HCEC 1CT (cell line): ENCODE data around the gene FGF7.
"Not testable (repeated sequence)": the region's sequence is repeated elsewhere in the genome, so short reads cannot be mapped to it uniquely, and the experiment has no call there.

Source experiments
- DNase-seq: peaks from one replicate; pipeline ENCODE4 v3.0.0-alpha.2; 2017

FGF7 gene, protein sequence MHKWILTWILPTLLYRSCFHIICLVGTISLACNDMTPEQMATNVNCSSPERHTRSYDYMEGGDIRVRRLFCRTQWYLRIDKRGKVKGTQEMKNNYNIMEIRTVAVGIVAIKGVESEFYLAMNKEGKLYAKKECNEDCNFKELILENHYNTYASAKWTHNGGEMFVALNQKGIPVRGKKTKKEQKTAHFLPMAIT

DNA sequence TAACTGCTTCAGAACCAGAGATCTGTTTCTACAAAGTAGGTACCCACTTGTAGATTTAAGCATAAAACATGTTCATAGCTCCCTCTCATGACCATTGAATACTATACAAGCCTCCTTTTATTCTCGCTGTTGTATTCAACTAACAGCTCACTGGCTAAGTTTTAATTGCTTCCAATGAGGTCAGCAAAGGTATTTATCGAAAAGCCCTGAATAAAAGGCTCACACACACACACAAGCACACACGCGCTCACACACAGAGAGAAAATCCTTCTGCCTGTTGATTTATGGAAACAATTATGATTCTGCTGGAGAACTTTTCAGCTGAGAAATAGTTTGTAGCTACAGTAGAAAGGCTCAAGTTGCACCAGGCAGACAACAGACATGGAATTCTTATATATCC is at the start of gene FGF7:
Gene FGF7 (plus strand): TSS at position 222 of the 400 bp plus-strand sequence. CDS start 1,056 bp downstream, outside the sequence.
- peak; percentile 81 for DNase-seq

DNA sequence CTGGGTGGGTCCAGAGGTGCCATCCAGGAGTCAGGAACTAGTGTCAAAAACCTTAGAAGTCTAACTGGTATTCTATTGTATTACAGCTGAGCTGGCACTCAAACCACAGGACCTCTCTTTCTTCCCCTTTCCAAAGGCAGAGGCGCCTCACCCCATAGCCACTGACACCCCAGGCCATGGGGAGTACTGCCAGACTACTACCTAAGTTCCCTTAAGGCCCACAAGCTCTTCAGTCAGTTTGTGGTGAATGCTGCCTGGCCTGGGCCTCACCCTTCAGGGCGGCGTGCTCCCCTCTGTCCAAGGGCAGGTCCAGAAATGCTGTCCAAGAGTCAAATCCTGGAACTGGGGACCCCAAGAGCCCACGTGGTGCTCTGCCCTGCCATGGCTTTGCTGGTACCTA is 43.0 kb upstream of the FGF7 start:
- DNase-seq = no peak

DNA sequence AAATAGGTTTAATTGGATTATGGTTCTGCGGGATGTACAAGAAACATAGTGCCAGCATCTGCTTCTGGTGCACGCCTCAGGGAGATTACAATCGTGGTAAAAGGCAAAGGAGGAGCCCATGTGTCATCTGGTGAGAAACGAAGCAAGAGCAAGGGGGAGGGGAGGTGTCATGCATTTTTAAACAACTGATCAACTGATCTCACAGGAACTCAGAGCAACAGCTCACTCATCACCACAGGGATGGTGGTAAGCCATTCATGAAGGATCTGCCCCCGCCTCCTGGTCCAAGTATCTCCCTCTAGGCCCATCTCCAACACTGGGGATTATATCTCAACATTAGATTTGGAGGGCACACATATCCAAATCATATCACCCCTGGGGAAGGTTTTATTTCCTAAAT is 42.1 kb upstream of the FGF7 start:
- DNase-seq = peak; percentile 13

DNA sequence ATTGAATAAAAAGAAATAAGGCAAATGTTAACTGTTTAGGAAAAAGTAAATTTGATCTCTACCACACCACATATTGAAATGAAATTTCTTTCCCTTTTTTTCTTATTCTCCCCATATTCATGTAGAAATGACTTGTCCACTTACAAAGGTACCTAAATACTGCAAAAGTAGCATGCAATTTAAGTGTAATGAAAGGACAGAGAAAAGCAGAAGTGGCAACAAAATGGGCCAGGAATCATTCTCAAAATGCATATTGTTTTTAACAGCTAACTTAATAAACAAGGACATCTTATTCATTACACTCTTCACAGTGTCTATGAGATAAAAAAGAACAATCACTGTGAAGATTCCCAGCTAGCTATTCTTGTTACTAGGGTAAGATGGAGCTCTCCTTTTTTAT is 40.6 kb upstream of the FGF7 start:
- no peak for DNase-seq

DNA sequence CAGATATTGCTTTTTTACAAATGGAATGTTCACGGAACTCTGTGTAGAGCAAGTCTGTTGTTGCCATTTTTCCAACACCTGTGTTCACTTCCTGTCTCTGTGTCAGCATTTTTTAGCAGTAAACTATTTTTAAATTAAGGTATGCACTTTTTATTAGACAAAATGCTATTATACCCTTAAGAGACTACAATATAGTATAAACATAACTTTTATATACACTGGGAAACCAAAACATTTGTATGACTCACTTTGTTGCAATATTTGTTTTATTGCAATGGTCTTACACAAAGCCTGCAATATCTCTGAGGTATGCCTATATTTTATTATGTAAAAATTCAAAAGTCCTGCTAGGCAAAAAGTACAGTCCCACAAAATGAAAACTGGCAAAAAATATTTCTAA is 39.8 kb upstream of the FGF7 start:
- DNase-seq = peak; percentile 60

DNA sequence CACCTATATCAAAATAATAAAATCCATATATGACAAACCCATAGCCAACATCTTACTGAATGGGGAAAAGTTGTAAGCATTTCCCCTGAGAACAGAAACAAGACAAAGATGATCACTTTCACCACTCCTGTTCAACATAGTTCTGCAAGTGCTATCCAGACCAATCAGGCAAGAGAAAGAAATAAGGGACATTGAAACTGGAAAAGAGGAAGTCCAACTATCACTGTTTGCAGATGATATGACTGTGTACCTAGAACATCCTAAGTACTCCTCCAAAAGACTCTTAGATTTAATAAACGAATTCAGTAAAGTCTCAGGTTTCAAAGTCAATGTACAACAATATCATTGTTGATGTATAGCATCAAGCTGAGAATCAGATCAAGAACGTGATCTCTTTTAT is 35.6 kb upstream of the FGF7 start:
- no peak for DNase-seq

DNA sequence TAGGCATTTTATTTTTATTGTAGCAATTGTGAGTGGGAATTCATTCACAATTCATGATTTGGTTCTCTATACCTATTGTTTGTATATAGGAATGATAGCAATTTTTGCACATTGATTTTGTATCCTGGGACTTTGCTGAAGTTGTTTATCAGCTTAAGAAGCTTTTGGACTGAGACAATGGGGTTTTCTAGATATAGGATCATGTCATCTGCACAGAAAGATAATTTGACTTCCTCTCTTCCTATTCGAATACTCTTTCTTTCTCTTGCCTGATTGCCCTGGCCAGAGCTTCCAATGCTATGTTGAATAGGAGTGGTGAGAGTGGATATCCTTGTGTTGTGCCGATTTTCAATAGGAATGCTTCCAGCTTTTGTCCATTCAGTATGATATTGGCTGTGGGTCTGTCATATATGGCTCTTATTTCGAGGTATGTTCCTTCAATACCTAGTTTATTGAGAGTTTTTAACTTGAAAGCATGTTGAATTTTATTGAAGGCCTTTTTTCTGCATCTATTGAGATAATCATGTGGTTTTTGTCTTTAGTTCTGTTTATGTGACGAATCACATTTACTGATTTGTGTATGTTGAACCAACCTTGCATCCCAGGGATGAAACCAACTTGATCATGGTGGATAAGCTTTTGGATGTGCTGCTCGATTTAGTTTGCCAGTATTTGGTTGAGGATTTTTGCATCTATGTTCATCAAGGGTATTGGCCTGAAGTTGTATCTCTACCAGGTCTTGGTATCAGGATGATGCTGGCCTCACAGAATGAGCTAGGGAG is 20.3 kb upstream of the FGF7 start:
- DNase-seq = not testable (repeated sequence)

DNA sequence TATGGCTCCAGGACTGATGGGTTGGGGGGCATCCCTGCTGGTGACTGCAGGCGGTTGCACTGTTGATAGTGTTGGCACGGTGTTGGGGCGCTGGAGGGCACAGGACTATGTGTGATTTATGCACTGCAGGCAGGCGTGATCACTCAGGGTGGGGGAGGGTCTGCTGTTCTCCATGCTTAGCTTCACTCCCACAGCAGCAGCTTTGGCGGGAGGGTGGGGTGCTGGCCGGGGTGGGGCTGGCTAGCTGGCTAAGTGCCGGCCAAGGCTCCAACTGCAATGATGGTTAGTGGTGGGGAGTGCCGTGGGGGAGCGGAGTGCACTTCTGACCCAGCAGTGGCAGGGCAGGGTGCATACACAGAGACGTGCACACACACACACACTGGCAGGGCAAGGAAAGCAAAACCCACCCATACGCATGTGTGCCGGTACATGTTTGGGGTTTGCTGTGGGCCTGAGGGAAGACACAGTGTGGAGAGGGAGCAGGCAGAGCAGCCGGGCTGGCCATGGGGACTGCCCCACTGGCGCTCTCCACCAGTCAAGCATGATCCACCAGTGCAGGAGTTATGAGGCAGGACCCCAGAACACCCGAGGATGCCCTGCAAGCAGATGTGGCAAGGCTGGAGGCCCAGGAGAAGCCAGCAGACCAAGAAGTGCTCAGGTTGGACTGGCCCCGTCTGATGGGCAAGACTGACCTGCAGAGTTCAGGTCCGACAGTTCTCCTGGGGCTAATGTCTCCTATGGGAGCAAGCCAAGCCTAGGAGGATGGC is 16.5 kb upstream of the FGF7 start:
- no peak for DNase-seq

DNA sequence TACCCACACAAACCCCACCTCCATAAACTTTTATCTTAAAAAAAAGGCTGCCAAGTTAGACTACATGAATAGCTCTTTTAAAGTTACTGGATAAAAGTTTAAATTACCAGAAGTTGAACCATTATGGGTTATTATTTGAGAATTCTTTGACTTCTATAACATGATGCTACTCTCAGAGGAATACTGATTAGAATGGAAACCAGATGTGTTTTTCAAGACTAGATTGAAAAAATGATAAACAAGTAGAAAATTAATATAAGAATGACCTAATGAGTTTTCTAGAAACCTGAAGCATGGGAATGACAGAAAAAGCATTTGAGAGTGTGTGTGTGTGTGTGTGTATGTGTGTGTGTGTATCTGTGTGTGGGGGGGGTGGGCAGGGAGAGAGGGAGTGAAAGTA is 12.4 kb upstream of the FGF7 start:
- DNase-seq = no peak

DNA sequence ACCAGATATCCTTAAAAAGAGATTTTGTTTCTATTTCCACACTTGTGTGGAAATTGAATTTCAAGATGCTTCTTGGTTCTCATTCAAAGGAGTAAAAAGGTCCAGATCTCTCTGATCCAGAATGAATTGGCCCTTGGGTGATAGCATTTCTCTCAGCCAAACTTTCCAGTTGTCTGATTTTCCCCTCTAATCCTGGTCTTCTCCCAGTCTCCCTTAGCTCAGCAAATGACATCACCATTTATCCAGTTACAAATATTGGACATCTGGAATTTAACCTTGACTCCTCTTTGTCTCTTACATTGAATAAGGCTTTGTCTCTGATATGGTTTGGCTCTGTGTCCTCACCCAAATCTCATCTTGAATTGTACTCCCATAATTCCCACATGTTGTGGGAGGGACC is 10.2 kb upstream of the FGF7 start:
- no peak for DNase-seq

DNA sequence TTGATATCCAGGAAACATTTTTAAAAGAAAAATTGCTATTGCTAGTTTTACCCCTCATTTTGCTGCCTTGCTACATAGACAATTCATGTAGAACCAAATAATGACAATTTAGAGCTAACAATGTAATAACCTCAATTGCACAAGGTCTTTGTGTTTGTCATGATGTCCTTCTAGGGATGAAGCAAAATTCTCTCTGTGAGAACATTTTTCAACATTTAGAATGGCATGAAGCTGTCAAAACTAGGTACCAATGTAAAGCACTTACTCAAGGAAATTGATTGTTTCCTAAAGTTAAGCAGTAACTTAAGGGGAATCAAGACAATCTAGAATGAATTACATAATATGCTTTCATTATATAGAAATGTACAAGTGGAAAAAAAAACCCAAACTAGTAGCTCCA is 7.9 kb upstream of the FGF7 start:
- peak; percentile 27 for DNase-seq

DNA sequence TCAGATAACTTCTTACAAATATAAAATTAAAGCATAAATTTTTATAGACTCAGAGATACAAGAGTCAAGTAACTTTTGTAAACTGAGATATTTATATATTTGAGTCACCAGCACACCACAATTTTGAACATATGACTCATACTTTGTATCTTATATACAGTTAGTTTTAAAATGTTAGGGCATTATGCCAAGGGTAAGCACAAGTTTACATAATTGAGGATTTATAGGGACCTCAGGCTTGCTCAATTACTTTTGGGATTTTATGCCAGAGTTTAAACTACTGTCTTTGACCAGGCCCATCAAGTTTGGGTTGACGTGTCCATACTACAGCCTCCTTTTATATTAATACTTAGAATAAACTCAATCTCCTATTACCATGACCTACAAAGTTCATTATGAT is 7.4 kb upstream of the FGF7 start:
- DNase-seq = peak; percentile 99

DNA sequence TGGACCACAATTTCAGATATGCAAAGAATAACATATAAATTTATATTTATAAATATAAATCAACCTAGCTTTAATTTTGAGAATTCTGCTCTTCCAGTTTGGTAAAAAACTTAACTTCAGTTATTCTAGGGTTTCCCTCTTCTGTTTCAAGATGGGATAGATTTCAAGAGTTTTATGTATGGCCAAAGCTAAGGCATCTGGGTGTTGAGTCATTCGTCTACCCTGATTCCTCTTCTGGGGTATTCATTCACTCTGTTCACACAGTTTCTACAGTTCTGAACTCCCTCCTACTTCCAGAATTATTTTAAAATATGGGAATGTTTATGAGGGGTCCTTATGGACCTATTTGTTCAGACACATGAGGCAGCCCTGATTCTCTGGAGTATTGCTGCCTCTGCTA is 4.2 kb upstream of the FGF7 start:
- DNase-seq = no peak

DNA sequence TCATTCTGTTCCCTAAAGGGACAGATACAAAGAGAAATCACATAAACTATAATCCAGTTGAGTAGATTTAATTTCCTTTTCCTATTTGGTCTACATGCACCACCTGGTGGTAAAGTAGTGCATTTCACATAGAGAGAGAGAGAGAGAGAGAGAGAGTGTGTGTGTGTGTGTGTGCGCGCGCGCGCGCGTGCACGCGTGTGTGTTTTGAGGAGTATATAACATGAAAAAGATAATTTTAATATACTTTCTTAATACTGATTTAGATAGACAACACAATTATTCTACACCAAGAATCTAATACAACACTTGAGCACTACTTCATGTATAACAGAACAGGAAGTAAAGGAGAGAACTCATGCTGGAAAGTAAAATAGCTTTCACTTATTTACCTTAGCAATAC is 1.1 kb upstream of the FGF7 start:
- peak; percentile 71 for DNase-seq

DNA sequence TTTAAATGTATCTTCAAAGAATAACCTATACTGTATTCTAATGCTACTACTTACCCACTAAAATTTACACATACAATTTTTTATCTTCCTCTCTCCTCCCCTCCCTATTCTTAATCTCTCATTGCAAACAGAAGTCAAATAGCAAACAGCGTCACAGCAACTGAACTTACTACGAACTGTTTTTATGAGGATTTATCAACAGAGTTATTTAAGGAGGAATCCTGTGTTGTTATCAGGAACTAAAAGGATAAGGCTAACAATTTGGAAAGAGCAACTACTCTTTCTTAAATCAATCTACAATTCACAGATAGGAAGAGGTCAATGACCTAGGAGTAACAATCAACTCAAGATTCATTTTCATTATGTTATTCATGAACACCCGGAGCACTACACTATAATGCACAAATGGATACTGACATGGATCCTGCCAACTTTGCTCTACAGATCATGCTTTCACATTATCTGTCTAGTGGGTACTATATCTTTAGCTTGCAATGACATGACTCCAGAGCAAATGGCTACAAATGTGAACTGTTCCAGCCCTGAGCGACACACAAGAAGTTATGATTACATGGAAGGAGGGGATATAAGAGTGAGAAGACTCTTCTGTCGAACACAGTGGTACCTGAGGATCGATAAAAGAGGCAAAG is 984 bp downstream of the FGF7 start:
- DNase-seq = peak; percentile 23

DNA sequence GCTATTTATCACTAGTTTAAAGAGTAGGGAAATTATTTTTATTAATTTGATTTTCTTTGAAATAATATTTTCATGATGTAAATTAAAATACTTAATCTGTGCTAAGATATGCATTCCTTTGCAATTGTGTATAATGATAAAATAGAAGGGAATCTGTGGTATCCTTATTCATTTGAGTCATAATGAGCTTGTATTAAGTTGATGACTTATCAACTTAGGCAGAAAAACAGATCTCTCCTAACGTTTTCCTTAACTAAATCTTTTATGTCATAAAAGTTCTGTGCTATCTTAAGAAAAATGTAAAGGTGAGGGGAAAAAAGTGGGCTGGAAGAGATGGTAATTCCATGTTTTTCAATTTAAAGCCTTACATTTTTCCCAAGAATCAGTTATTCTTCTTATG is 1.9 kb downstream of the FGF7 start:
- DNase-seq = peak; percentile 69

DNA sequence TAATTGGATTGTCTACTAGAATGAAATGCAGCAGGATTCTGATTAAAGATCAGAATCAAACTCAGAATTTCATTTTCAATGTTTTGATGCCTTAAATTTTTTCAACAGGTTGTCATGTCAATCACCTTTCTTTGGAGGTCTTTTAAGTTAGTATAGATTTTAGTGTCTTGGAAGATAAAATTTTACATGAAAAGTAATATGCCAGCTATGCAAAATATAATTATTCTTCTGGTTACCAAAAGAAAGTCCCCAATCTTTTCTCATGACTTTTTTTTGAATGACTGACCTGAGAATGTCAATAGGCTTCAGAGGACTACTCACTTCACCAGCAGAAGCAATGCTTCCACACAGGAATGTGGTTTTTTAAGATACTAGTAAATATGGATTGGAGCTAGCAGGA is 4.3 kb downstream of the FGF7 start:
- DNase-seq = peak; percentile 2

DNA sequence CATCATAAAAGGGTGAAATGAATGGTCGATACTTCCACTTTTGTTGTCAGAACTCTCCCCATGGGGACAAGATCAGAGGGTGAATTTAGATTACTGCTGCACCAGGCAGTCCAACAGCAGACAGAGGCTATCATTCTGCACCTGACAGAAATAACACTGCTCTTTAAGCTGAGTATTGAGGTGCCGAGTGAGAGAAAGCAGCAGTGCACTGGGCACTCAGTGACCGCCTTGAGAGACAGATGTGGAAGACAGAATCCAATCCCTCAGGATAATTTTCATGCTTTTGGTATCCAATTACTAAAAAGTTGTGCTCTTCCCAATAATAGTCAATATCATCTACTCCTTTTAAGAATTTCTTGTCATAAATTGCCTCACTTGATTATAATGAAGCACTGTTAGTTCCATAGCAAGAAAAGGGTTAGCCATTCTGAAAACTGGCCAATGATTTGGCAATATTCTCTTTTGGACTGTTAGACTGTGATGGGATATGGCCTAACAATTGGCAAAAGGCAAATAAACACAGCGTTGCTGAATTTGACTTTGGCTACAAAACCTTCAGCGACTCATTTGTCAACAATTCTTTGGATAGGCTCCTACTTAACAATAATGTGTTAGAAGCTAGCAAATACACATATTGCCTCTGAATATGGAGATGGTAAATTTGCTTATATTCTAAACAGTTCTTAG is 5.5 kb downstream of the FGF7 start:
- peak; percentile 61 for DNase-seq

DNA sequence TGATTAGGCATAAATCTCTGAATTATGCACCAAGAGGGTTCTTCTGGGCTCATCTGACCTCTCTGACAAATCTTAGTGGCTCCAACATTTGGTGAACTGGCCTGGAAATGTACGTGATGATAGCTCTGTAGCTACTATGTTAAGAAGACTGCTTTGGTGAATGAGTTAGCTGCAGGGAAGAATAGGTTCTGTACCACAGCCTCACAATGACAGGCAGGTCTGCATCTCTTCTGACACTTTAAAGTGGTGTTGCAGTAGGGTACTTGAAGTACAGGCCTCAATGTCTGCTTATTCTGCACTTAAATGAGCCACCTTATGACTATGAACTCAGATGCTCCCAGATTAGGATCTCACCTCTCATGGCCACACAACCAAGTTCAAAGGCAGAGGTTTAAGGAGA is 7.0 kb downstream of the FGF7 start:
- no peak for DNase-seq

DNA sequence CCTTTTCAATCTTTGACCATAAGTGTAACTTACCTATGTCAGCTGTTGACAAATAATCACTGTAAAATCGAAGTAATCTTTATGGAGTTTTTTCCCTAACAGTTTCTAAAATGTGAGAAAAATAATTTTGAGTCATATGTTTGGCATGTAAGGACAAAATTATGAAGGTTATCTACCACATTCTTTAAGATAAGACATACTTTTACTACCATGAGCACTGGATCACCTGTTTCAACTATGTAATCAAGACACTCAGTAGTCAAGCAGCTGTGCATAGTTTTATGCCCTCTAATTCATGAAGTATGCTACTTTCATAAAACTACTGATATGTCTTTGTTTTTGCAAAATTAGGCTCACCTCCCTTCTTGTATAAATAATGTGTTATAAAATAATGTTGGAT is 12.1 kb downstream of the FGF7 start:
- peak; percentile 51 for DNase-seq

DNA sequence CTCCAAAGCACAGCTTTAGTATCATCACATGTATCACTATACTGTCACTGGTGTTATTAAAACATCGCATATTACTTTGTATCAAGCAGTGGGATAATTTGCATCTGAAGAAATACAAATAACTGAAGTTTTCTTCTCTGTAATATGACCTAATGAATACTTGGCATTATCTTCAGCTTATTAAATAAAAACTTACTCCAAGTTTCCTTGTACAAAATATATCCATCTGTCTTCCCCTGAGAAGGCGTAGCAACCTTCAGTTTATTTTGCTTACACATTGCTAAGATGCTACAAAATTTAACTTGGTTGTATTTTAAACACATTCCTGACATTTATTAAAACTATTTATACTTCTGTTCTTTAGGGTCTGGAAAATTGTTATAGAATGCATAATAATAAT is 13.7 kb downstream of the FGF7 start:
- DNase-seq = no peak

DNA sequence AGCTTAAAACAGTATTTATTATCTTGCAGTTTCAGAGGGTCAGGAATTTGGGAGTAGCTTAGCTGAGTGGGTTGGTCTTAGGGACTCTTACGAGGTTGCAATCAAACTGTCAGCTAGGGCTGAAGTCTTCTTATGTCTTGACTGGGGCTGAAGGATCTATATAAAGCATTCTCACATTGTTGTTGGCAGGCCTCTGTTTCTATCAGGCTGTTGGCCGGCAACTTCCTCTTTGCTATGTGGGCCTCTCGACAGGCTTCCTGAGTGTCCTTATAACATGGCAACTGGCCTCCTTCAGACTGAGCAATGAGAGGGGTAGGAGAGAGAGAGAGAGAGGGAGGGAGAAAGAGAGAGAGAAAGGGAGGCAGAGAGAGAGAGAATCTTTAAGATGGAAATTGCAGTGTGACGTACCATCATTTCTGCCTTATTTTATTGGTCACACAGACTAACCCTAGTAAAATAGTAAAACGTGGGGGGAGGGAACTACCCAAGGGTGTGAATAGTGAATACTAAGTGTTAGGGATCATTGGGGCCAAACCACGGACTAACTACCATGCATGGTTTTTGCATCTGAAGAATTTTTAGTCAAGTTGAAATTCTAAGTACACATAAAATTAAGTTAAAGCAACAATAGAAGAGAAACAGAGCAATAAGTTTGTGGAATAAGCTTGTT is 16.1 kb downstream of the FGF7 start:
- DNase-seq = no peak
